Common myeloid progenitor, CD34-positive (primary cell): ENCODE measurements around the gene SH2D3C.

Experiments used
- CTCF ChIA-PET: fragments of 350-600 bp; sonication (Branson Sonifier 250); formaldehyde crosslinking; loops from one replicate; lab custom pipeline; 2021; ENCODE audit warnings: antibody characterized with exemption; lab: Charles Lee
- POLR2A ChIA-PET: fragments of 350-600 bp; sonication (Branson Sonifier 250); formaldehyde crosslinking; loops from one replicate; lab custom pipeline; 2021; ENCODE audit warnings: antibody characterized with exemption; lab: Charles Lee
- DNase-seq, 3 donors: peaks; one replicate each; pipeline versions ENCODE4 v3.0.0 to v3.0.0-alpha.2; 2013
- H3K27ac ChIP-seq, 2 experiments: 1 replicate in 1 of 2; 2 replicates in 1 of 2; pipeline ENCODE4 v1.7.0; 2013; ENCODE audit warnings: inconsistent platforms in 2 of 2, low read length in 2 of 2, mild to moderate bottlenecking in 2 of 2, low read depth in 1 of 2, moderate library complexity in 1 of 2; ENCODE audit not compliant: severe bottlenecking in 2 of 2, insufficient read depth in 1 of 2, poor library complexity in 1 of 2
- H3K27me3 ChIP-seq, 5 experiments: replicated peaks in 2 of 5; 1 replicate in 3 of 5; 2 replicates in 2 of 5; pipeline versions ENCODE4 v1.6.1 to v1.7.0; 2013; ENCODE audit warnings: low read length in 4 of 5, mild to moderate bottlenecking in 2 of 5, moderate library complexity in 2 of 5, inconsistent platforms in 1 of 5; ENCODE audit not compliant: insufficient read depth in 5 of 5, control insufficient read depth in 4 of 5
- H3K36me3 ChIP-seq, 4 experiments: 1 replicate in 2 of 4; 2 replicates in 2 of 4; pipeline versions ENCODE4 v1.6.1 to v1.7.0; 2013; ENCODE audit warnings: low read length in 3 of 4, control low read depth in 1 of 4, mild to moderate bottlenecking in 1 of 4; ENCODE audit not compliant: control insufficient read depth in 4 of 4, insufficient read depth in 4 of 4
- H3K4me1 ChIP-seq, 4 experiments: 1 replicate in 3 of 4; 2 replicates in 1 of 4; pipeline versions ENCODE4 v1.6.1 to v1.7.1; 2013; ENCODE audit warnings: low read length in 3 of 4, mild to moderate bottlenecking in 3 of 4, control low read depth in 1 of 4, inconsistent platforms in 1 of 4, moderate library complexity in 1 of 4; ENCODE audit not compliant: control insufficient read depth in 4 of 4, insufficient read depth in 4 of 4; ENCODE audit errors: control extremely low read depth in 1 of 4
- H3K4me3 ChIP-seq, 7 experiments: 1 replicate in 4 of 7; 2 replicates in 3 of 7; pipeline versions ENCODE4 v1.5.1 to v1.7.0; 2013; ENCODE audit warnings: mild to moderate bottlenecking in 7 of 7, low read length in 6 of 7, moderate library complexity in 6 of 7, inconsistent platforms in 2 of 7, low read depth in 2 of 7, control low read depth in 1 of 7; ENCODE audit not compliant: insufficient read depth in 4 of 7, control insufficient read depth in 1 of 7; ENCODE audit errors: extremely low read depth in 1 of 7
- H3K9me3 ChIP-seq, 5 experiments: 1 replicate in 4 of 5; 2 replicates in 1 of 5; pipeline versions ENCODE4 v1.6.1 to v1.7.1; 2013; ENCODE audit warnings: low read length in 4 of 5, mild to moderate bottlenecking in 2 of 5, inconsistent platforms in 1 of 5, low read depth in 1 of 5, moderate library complexity in 1 of 5; ENCODE audit not compliant: control insufficient read depth in 4 of 5, insufficient read depth in 2 of 5; ENCODE audit errors: control extremely low read depth in 1 of 5
- WGBS: methylation state at CpG from one replicate; pipeline ENCODE4 v1.1.5; 2013; ENCODE audit not compliant: insufficient coverage; 5-methylcytosine and 5-hydroxymethylcytosine counted together

Gene SH2D3C

DNA sequence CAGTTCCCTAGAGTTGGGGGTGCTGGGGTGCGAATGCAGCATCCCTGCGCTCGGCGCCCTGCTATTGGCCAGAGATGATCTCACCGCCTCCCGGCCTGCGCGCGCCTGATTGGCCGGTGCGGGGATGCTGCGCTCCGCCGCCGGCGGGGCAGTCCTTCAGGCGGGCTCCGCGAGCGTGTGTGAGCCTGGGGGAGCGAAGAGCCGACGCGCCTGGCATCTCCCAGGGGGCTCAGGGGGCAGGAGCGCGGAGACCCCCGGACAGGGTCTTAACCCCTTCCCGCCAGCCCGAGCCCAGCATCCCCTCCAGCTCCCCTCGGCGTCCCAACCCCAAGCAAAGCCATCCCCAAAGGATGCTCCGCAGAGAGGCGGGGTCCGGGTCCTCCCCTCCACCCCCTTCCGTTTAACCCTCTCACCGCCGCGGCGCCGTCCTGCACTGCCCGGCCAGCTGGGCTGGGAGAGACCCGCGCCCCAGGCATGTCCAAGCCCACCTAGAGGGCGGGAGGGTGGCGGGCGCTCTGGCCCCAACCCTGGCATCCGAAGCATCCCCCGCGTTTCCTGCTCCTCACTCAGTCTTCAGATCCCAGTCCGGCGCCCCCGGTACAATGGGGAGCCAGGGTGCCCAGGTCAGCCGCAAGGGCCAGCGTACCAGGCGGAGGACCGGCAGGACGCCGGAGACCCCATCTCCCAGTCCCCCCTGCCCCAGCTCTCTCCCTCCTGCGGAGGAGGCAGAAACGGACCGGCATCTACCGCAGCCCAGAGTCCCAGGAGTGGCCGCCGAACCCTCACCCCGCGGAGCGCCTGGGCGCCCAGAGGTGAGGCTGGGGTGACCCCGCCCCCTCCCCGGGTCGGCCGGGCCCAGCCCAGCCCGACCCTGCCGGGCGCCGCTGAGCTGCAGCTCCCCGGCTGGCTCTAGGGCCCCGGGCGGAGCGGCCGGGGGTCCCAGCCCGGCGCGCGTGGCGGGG is 24.1 kb downstream of the SH2D3C start:
- DNase-seq = no peak
- Histone ChIP-seq H3K27me3 (no peaks in the 10 kb centered on the region), H3K4me1 (no peaks in the 10 kb centered on the region), H3K27ac (no peak overlapping the region), H3K4me3 (no peak overlapping the region), H3K9me3 (no peaks in the 10 kb centered on the region), H3K36me3 (peaks cover 14 to 69% (median 49%) of the 10 kb centered on the region in 4 experiments)
- ChIA-PET POLR2A (no interaction called here), CTCF (interaction anchor here (0.8 to 3.1 kb wide), 3 partner anchors 9 to 15 kb away, joined by 3 to 12 read pairs (median 4); no protein-coding TSS in a partner anchor)
- 94% methylated on average over 57 of the region's 86 CpGs for WGBS

DNA sequence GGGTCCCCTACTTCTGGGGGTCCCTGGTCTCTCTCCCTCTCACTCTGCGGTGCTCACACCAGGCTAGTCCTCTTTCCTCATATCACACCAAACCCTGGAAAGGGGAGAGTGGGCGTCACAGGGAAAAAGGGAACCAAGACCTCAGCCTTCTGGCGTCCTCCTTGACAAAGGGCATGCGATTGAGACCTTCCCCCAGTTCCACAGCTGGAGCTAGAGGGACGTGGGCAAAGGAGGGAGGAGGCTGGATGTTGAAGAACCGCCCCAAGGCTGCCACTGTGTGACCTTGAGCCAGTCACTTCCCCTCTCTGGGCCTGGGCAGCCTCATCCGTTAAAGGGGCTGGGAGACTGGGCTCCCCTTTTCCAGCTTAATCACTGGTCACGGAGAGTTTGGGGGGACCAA is 24.8 kb downstream of the SH2D3C start:
- WGBS = 89% methylated on average over 3 of the region's 8 CpGs
- H3K4me1 ChIP-seq = no peaks in the 10 kb centered on the region
- H3K9me3 ChIP-seq = no peaks in the 10 kb centered on the region
- no peak for DNase-seq
- H3K4me3 ChIP-seq = no peak overlapping the region
- ChIA-PET POLR2A (no interaction called here), CTCF (interaction anchor here (0.8 to 3.1 kb wide), 3 partner anchors 8 to 16 kb away, joined by 3 to 12 read pairs (median 4); no protein-coding TSS in a partner anchor)
- peaks cover 19 to 70% (median 53%) of the 10 kb centered on the region in 4 experiments for H3K36me3 ChIP-seq
- no peak overlapping the region for H3K27ac ChIP-seq
- H3K27me3 ChIP-seq = no peaks in the 10 kb centered on the region

DNA sequence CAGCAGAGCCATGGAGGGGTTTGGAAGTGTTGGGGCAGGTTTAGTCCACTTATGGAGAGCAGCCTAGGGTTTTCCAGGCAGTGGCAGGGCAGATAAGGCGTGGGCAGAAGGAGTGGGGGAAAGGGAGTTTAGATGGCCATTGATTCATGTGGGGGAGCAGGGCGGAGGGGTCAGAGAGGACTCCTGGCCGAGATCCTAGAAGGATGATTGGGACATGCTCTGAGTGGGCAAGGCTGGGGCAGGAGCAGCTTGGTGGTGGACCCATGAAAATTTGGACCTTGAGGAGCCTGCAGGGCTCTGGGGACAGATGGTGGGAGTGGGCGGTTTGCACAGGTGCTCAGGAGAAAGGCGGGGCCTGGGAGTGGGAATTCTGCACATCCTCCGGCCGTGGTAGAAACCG is 25.3 kb downstream of the SH2D3C start:
- WGBS = 95% methylated on average over 8 of the region's 8 CpGs

DNA sequence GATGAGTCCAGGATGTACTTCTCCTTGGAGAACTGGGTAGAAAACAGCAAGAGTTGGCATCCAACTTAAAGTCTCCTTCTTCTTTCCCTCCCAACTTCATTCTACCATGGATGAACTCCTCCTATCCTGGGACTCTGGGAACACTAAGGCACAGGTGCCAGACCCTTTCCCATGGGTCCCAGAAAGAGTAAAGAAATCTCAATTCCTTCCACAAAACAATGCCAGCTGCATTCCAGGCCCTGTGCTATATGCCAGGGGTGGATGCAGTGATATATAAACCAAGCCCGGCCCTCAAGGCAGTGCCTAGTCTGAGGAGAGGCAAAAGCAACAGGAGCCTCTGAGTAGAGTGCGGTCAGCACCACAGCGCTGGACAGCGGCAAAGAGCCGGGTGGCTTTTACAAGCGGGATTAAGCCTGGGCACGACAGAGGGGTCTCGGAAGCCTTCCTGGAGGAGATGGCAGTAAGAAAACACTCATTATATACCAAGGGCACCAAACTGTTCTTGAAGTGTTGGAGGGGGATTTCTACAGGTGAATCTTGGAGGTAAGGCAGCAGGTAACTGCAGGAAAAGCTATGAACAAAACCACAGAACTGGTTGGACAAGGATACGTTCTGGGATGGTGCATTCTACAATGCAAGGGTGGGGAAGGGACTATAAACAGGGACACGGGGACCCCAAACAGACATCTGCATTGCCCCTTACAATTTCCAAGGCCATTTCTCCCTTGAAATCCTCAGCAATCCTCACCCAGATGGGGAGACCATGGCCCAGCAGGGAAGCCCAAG is 27.0 kb downstream of the SH2D3C start:
- ChIA-PET CTCF (interaction anchor here (1.1 to 1.9 kb wide), 2 partner anchors 14 to 119 kb away, joined by 3 to 4 read pairs; no protein-coding TSS in a partner anchor), POLR2A (no interaction called here)
- no peaks in the 10 kb centered on the region for H3K9me3 ChIP-seq
- no peaks in the 10 kb centered on the region for H3K4me1 ChIP-seq
- no peak overlapping the region for H3K27ac ChIP-seq
- no peak for DNase-seq
- peaks cover 23 to 84% (median 68%) of the 10 kb centered on the region in 4 experiments for H3K36me3 ChIP-seq
- H3K4me3 ChIP-seq = no peak overlapping the region
- no peaks in the 10 kb centered on the region for H3K27me3 ChIP-seq
- 94% methylated on average over 4 of the region's 10 CpGs for WGBS

More for the DNA sequence above, 25.3 kb downstream of the SH2D3C start:
- H3K9me3 ChIP-seq = no peaks in the 10 kb centered on the region
- ChIA-PET POLR2A (interaction anchor here (0.8 kb wide), 1 partner anchor 32 kb away, joined by 3 read pairs; the partner anchor contains the start of gene CDK9), CTCF (no interaction called here)
- H3K27me3 ChIP-seq = no peaks in the 10 kb centered on the region
- no peak overlapping the region for H3K27ac ChIP-seq
- no peak for DNase-seq
- H3K4me1 ChIP-seq = no peaks in the 10 kb centered on the region
- H3K36me3 ChIP-seq = peaks cover 21 to 71% (median 53%) of the 10 kb centered on the region in 4 experiments
- no peak overlapping the region for H3K4me3 ChIP-seq

DNA sequence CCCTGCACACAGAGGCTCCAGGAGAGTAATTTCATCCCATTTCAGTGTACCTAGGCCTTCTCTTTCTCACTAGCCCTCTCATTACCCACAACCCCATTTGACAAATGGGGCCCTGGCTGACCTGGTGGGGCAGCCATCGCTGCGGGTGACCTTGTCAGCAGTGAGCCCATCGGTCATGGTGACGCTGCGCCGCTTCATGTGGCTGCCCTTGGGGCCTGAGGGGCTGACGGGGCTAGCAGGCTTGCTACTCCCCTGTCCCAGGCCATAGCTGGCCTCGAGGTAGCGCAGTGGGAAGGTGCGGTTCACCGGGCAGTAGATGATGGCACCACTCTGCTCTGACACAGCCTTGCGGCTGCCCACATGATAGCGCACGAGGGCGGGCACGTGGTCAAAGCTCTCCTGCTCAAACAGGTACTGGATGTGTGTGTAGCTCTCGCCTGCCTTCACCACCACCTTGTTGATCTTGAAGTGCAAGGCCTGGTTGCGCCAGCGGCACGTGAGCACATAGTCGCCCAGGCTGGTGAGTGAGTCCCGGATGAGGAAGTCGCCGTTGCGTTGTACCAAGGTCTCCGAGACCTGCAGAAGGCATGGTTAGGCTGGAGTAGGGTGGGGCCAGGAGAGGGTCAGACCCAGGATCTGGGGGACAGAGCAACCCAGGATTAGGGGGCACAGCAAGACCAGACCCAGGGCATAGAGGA is 29.2 kb downstream of the SH2D3C start:
- ChIA-PET CTCF (interaction anchor here (1.9 to 2.1 kb wide), 2 partner anchors 15 to 121 kb away, joined by 4 to 6 read pairs; no protein-coding TSS in a partner anchor), POLR2A (no interaction called here)
- no peaks in the 10 kb centered on the region for H3K4me1 ChIP-seq
- WGBS = 95% methylated on average over 25 of the region's 26 CpGs
- peaks cover 31 to 90% (median 77%) of the 10 kb centered on the region in 4 experiments for H3K36me3 ChIP-seq
- DNase-seq = no peak
- no peak overlapping the region for H3K4me3 ChIP-seq
- no peak overlapping the region for H3K27ac ChIP-seq
- H3K27me3 ChIP-seq = no peaks in the 10 kb centered on the region
- H3K9me3 ChIP-seq = no peaks in the 10 kb centered on the region

DNA sequence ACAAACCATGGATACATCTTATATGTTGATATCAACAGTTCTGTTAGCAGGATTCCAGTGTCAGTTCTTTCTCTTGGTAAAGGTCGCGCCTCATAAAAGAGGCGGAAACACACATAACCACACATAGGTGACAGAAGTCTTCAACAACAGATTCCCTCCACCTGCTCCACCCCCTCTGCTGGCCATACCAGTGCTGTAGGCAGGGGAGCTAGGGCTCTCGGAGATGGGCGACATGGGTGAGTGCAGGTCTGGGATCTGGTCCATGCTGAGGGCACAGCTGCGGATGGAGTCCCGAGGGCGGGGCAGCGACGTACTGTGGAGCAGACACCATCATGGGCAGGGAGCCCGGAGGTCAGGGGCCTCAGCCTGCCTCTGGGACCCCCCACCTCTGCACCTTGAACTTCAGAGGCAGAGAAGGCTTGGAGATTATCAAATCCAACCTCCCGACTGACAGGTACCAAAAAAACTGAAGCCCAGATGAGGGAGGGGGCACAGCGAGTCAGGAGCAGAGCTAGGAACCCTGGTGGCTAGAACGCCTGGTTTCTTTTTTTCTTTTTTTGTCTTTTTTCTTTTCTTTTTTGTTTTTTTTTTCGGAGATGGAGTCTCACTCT is 31.4 kb downstream of the SH2D3C start:
- ChIA-PET POLR2A (interaction anchor here (0.6 kb wide), 1 partner anchor 39 kb away, joined by 3 read pairs; the partner anchor contains the start of gene CDK9), CTCF (interaction anchor here (1.4 kb wide), 2 partner anchors 9 to 37 kb away, joined by 3 to 6 read pairs; no protein-coding TSS in a partner anchor)
- Histone ChIP-seq H3K4me3 (no peak overlapping the region), H3K4me1 (no peaks in the 10 kb centered on the region), H3K9me3 (no peaks in the 10 kb centered on the region), H3K27ac (no peak overlapping the region), H3K27me3 (no peaks in the 10 kb centered on the region), H3K36me3 (peaks cover 31 to 88% (median 74%) of the 10 kb centered on the region in 4 experiments)
- no peak for DNase-seq
- 96% methylated on average over 12 of the region's 15 CpGs for WGBS
